ENCODE data around the gene HAX1. TPM values are rescaled to one million over a fixed set of nuclear protein-coding genes. Genes with fewer than 3 reads are reported as not detected.

HAX1 gene
- total RNA-seq, 1 donor from 2014 or later = 86.1 TPM

DNA sequence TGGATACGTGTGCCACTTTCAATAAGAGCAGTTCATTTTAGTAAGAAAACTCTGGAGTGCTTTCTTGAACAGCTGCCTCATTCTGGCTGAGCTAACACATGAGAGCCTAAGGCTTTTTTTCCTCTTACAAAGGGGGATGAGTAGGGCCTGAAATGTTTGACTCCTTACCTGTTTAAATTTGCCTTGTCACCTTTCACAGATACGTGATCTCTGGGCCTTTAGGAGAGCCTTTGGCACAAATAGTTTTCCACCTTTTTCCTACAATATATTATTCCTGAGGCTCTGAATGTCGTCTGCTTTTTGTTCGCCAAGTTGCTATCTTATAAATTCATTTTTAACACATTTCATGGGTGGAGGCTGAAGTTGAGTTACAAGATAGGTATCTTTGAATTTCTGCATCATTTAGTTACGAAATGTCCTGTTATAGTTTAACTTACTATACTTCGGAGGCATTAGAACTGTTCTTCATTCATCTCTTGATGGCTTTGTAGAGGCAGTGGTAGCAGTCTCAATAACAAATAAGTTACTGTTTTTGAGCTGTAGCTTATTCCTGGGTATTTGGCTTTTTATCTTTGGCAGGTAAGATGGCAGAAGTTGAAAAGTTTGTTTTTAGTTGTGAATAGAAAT, 34.4 kb upstream of the HAX1 start:
- DNase-seq (ENCODE audit: low read depth) = no peak
- H3K4me3 ChIP-seq (ENCODE audit: low read depth, low read length) = no peak overlapping the region
- TF ChIP-seq, protein P1, sequence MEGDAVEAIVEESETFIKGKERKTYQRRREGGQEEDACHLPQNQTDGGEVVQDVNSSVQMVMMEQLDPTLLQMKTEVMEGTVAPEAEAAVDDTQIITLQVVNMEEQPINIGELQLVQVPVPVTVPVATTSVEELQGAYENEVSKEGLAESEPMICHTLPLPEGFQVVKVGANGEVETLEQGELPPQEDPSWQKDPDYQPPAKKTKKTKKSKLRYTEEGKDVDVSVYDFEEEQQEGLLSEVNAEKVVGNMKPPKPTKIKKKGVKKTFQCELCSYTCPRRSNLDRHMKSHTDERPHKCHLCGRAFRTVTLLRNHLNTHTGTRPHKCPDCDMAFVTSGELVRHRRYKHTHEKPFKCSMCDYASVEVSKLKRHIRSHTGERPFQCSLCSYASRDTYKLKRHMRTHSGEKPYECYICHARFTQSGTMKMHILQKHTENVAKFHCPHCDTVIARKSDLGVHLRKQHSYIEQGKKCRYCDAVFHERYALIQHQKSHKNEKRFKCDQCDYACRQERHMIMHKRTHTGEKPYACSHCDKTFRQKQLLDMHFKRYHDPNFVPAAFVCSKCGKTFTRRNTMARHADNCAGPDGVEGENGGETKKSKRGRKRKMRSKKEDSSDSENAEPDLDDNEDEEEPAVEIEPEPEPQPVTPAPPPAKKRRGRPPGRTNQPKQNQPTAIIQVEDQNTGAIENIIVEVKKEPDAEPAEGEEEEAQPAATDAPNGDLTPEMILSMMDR (conservative IDR thresholded peaks at IDR 0.05; ENCODE audit: low read depth, low read length) = no peak

DNA sequence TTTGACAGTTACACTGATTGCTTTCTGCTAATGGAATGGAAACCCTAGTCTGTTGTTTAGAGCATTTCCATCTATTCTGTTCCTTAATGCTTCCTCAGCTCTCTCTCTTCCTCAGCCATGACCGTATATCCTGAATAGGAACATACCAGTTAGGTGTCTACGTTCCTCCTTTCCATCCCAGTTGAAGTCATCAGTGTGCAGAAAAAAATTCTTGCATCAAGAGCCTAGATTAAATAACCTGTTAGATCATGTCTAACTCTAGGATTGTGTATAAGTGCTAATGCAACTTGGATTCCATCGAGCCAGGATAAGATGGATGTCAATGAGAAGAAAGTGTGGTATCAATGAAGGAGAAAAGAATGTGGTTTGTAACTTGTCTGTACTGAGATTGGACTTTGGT, 32.9 kb upstream of the HAX1 start:
- no peak for DNase-seq (ENCODE audit: low read depth)
- TF ChIP-seq, protein P1 (conservative IDR thresholded peaks at IDR 0.05; ENCODE audit: low read depth, low read length) = no peak
- H3K4me3 ChIP-seq (ENCODE audit: low read depth, low read length) = no peak overlapping the region

DNA sequence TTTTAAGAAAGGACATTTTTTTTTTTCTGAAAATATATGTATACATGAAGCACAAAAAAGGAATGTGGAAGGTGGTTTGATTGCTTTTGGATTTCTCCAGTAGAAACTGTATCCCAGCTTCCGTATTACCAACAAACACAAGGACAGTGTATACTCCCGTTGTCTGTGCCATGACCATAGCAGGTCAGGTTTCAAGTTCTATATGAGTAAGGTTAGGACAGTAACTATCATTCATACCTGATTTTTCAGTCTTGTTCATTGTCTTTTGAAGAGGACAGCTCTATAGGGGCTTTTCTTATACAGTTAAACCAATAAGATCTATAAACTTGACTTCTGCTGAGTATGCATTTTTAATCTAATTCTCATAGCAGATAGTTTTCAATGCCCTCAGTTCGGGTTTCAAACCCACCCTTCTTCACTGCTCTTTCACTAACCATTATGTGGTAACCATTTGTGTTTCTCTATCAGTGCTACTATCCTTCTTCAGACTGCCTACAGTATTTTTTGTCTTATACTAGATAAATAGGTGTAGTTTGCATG, 32.1 kb upstream of the HAX1 start:
- no peak for DNase-seq (ENCODE audit: low read depth)
- H3K4me3 ChIP-seq (ENCODE audit: low read depth, low read length) = no peak overlapping the region
- TF ChIP-seq, protein P1 (conservative IDR thresholded peaks at IDR 0.05; ENCODE audit: low read depth, low read length) = no peak

DNA sequence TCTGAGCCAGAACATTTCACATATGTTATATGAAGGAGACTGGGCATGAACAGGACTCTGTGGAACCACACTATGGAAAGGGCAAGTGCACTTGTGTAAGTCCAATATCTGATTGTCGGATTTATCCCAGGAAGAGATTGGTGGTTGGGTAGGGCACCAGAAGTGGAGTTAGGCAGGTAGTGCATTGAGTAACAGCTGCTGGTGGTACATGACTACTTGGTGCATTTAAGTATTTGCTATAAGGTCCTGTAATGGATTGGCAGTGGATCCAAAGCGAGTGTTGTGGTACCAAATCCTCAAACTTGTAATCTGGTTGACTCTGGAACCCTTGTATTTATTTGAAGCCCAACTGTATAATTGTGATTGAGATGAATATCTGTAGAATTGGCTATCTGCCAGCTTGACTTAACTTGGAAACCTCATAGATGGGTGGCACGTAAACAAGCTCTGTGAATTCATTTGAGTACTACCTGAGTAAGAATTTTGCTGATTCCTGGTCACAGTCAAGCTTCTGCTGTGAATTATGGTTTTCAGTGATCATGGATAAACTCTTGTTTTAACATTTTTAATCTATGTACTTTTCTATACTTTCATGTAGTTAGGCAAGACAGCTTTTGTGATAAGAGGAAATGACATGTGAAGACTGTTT, 30.6 kb upstream of the HAX1 start:
- H3K4me3 ChIP-seq (ENCODE audit: low read depth, low read length) = no peak overlapping the region
- no peak for DNase-seq (ENCODE audit: low read depth)
- TF ChIP-seq, protein P1 (conservative IDR thresholded peaks at IDR 0.05; ENCODE audit: low read depth, low read length) = no peak

DNA sequence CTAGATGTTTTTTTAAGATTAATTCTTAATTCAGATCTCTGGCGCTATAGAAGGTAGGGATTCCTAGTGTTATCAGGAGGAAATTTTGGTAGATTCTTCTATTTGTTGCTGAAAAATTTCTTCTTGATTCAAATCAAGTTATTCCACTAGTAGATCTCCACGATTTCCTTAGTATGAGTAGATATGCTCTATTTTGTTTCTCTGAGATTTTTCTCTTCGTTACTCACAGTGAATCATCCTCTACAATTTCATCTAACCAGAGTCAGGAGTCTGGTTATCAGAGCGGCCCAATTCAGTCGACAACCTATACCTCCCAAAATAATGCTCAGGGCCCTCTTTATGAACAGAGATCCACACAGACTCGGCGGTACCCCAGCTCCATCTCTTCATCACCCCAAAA, 18.8 kb upstream of the HAX1 start:
- TF ChIP-seq, protein P1 (conservative IDR thresholded peaks at IDR 0.05; ENCODE audit: low read depth, low read length) = no peak
- no peak overlapping the region for H3K4me3 ChIP-seq (ENCODE audit: low read depth, low read length)
- no peak for DNase-seq (ENCODE audit: low read depth)

DNA sequence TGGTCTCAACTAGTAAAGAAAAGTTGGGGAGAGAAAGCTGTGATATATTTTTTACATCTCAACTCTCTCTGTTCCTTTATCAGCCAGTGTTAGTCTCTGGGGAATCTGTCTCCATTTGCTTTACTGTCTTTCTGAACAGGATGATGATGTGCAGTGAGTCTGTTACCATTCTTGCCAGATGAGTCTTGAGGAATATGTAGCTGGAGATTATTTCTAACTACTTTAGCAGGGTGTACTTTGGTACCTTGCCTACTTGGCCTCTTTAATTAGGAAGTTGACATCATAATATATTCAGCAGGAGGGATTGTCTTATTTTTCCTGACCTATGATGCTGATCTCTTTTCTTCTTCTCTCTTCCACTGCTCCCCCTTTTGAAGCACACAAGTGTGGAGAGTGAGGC, 15.7 kb upstream of the HAX1 start:
- TF ChIP-seq, protein P1 (conservative IDR thresholded peaks at IDR 0.05; ENCODE audit: low read depth, low read length) = no peak
- H3K4me3 ChIP-seq (ENCODE audit: low read depth, low read length) = no peak overlapping the region
- DNase-seq (ENCODE audit: low read depth) = no peak

Data from epithelial cell of proximal tubule (primary cell).